Breast epithelium (tissue), 4 donors: Measurements from ENCODE around the gene KLC1. TPM values are rescaled to one million over a fixed set of nuclear protein-coding genes. Genes with fewer than 3 reads are reported as not detected.
A peak's percentile ranks its signal among the peaks of the same experiment; 100 is the strongest.

Experiments
- DNase-seq, 2 donors: peaks; one replicate each; pipeline ENCODE4 v3.0.0-alpha.2; 2019; ENCODE audit warnings: low spot score in 2 of 2
- H3K27ac ChIP-seq, 2 donors: fragments of 200-600 bp; sonication (generic) in 1 of 2; one replicate each; pipeline ENCODE4 v1.5.1; 2016 to 2019; ENCODE audit warnings: mild to moderate bottlenecking in 1 of 2
- H3K27me3 ChIP-seq, 2 donors: fragments of 200-600 bp; sonication (generic) in 1 of 2; one replicate each; pipeline versions ENCODE4 v1.5.1 to v1.6.0; 2017 to 2019; ENCODE audit warnings: control low read depth in 1 of 2, mild to moderate bottlenecking in 1 of 2
- H3K36me3 ChIP-seq: fragments of 200-600 bp; one replicate; pipeline ENCODE4 v1.5.1; 2019
- H3K4me1 ChIP-seq, 2 donors: fragments of 200-600 bp; sonication (generic); one replicate each; pipeline ENCODE4 v1.5.1; 2016 to 2019; ENCODE audit warnings: control low read depth in 1 of 2
- H3K4me3 ChIP-seq, 3 donors: fragments of 200-600 bp; sonication (generic); 1 replicate in 2 of 3; 2 replicates in 1 of 3; pipeline ENCODE4 v1.5.1; 2016 to 2019; ENCODE audit warnings: mild to moderate bottlenecking in 3 of 3, moderate library complexity in 2 of 3
- H3K9me3 ChIP-seq, 2 donors: fragments of 200-600 bp; sonication (generic) in 1 of 2; one replicate each; pipeline ENCODE4 v1.5.1; 2016 to 2019; ENCODE audit warnings: control low read depth in 1 of 2
- CTCF ChIP-seq, 3 donors: fragments of 450-650 bp; IDR thresholded peaks; one replicate each; pipeline ENCODE4 v1.5.1; 2016 to 2017; ENCODE audit warnings: antibody characterized with exemption in 3 of 3, mild to moderate bottlenecking in 3 of 3, moderate library complexity in 3 of 3
- POLR2A ChIP-seq: fragments of 450-650 bp; IDR thresholded peaks from one replicate; pipeline ENCODE4 v1.6.1; 2016; ENCODE audit warnings: antibody characterized with exemption, mild to moderate bottlenecking, moderate library complexity
- POLR2AphosphoS5 ChIP-seq, 3 donors: sonication (generic); formaldehyde crosslinking; IDR thresholded peaks; one replicate each; pipeline ENCODE4 v1.6.1; 2017; ENCODE audit warnings: antibody characterized with exemption in 3 of 3
- intact Hi-C: fragments of 100-400 bp; cut with DNase I; formaldehyde crosslinking; loops from one replicate; pipeline ENCODE4 v1.15.1; 2023; ENCODE audit warnings: low total_unique reads
- total RNA-seq, 3 donors: library from RNA; depleted of rRNA; stranded (reverse); fragments of >200 nt; gene quantifications; one replicate each; pipeline ENCODE4 v1.1.0, GENCODE V29; 2016

The KLC1 gene
- total RNA-seq, 3 donors from 2014 or later = 222 to 275 (median 253) TPM

- intact Hi-C loops = loop anchor here (2.0 kb wide), 1 partner anchor 33 kb away; no protein-coding TSS in a partner anchor
Observed at GRCh38 chr14:103628221-103628683, 759 bp upstream of the KLC1 start.

GRCh38 chr14:103629503-103630121 lies 601 bp downstream of the KLC1 start:
- H3K4me1 ChIP-seq = peaks cover 5 to 12% of the 10 kb centered on the region in 2 donors
- peak overlapping the region; percentile 97 to 99 (median 97) for H3K4me3 ChIP-seq
- no peaks in the 10 kb centered on the region for H3K36me3 ChIP-seq
- peak overlapping the region; percentile 96 to 99 for H3K27ac ChIP-seq
- TF ChIP-seq POLR2AphosphoS5 (IDR thresholded peaks at IDR 0.05) = no peak
- no peaks in the 10 kb centered on the region for H3K9me3 ChIP-seq
- intact Hi-C loops = loop anchor here (2.0 kb wide), 1 partner anchor 35 kb away; no protein-coding TSS in a partner anchor
- no peaks in the 10 kb centered on the region for H3K27me3 ChIP-seq
- DNase-seq = peak; percentile 33 to 55

More at GRCh38 chr14:103628221-103628683, 759 bp upstream of the KLC1 start:
- H3K4me1 ChIP-seq = peaks cover 5 to 12% of the 10 kb centered on the region in 2 donors
- DNase-seq = peak; percentile 47 to 69
- TF ChIP-seq CTCF (IDR thresholded peaks at IDR 0.05) (no peak), POLR2AphosphoS5 (IDR thresholded peaks at IDR 0.05) (peak in 1 of 3 donors; percentile 53)
- no peaks in the 10 kb centered on the region for H3K36me3 ChIP-seq
- no peaks in the 10 kb centered on the region for H3K9me3 ChIP-seq
- H3K27me3 ChIP-seq = no peaks in the 10 kb centered on the region
- H3K4me3 ChIP-seq = peak overlapping the region; percentile 97 to 99 (median 97)
- H3K27ac ChIP-seq = peak overlapping the region; percentile 96 to 99

- peak overlapping the region; percentile 97 to 99 (median 97) for H3K4me3 ChIP-seq
- TF ChIP-seq POLR2A = no peak
- TF ChIP-seq POLR2AphosphoS5 (IDR thresholded peaks at IDR 0.05) = no peak
- TF ChIP-seq CTCF (IDR thresholded peaks at IDR 0.05) = no peak
- no peaks in the 10 kb centered on the region for H3K9me3 ChIP-seq
- intact Hi-C loops = no loop called here
- H3K27me3 ChIP-seq = no peaks in the 10 kb centered on the region
- H3K27ac ChIP-seq = peak overlapping the region in 1 of 2 donors; percentile 99
- DNase-seq = no peak
- H3K4me1 ChIP-seq = peaks cover 0 to 7% of the 10 kb centered on the region in 2 donors
- H3K36me3 ChIP-seq = no peaks in the 10 kb centered on the region
Observed at GRCh38 chr14:103630364-103631108, 1.5 kb downstream of the KLC1 start.

- intact Hi-C loops = loop anchor here (1.0 kb wide), 1 partner anchor 25 kb away; no protein-coding TSS in a partner anchor
- H3K4me3 ChIP-seq = no peak overlapping the region
- H3K36me3 ChIP-seq = no peaks in the 10 kb centered on the region
- DNase-seq = no peak
- H3K4me1 ChIP-seq = peaks cover 0 to 7% of the 10 kb centered on the region in 2 donors
- no peaks in the 10 kb centered on the region for H3K27me3 ChIP-seq
- H3K9me3 ChIP-seq = no peaks in the 10 kb centered on the region
- no peak overlapping the region for H3K27ac ChIP-seq
- TF ChIP-seq POLR2AphosphoS5 (IDR thresholded peaks at IDR 0.05) (no peak), CTCF (IDR thresholded peaks at IDR 0.05) (no peak), POLR2A (no peak)
Observed at GRCh38 chr14:103633391-103633790, 4.4 kb downstream of the KLC1 start.

GRCh38 chr14:103634156-103634555 lies 5.1 kb downstream of the KLC1 start:
- intact Hi-C loops = no loop called here

More at GRCh38 chr14:103634156-103634555, 5.1 kb downstream of the KLC1 start:
- TF ChIP-seq POLR2AphosphoS5 (IDR thresholded peaks at IDR 0.05) (no peak), POLR2A (no peak), CTCF (IDR thresholded peaks at IDR 0.05) (no peak)
- H3K4me3 ChIP-seq = no peak overlapping the region
- no peaks in the 10 kb centered on the region for H3K27me3 ChIP-seq
- H3K4me1 ChIP-seq = peaks cover 0 to 7% of the 10 kb centered on the region in 2 donors
- DNase-seq = no peak
- H3K36me3 ChIP-seq = no peaks in the 10 kb centered on the region
- no peak overlapping the region for H3K27ac ChIP-seq
- H3K9me3 ChIP-seq = no peaks in the 10 kb centered on the region
